ENCODE measurements around the gene MZT2B. TPM values are rescaled to one million over a fixed set of nuclear protein-coding genes. Genes with fewer than 3 reads are reported as not detected.

The MZT2B gene
- total and polyA plus RNA-seq, 2 of the 13 experiments (the other 11 are each of a cell fraction or from before 2014, with no cell fraction given), result 253 to 410 TPM

DNA sequence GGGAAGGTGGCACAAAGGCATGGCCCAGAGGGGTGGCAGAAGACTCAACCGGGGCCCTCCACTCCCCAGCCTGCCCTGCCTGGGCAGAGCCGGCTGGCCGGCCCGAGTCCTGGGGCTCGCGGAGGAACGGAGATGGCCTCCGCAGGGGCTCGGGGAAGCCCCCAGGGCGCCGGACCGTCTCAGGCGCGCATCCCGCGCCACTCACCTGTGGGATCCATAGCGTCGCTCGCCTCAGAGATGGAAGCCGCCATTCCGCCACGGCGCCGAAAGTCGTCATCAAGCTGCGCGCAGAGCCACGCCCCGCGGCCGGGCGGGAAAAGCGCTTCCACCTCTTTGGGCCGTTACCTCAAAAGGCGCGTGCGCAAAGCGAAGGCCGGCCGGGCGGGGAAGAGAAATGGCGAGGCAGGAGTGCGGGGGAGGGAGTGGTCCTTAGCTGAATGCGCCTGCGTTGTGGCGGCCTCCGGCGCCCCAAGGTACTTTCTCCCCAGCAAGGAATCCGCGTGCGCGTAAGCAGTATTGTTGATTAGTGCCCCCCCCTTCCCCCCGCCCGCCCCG, 660 bp upstream of the MZT2B start, which contains the start of gene SMPD4 (continued):
- TF ChIP-seq, protein P1, sequence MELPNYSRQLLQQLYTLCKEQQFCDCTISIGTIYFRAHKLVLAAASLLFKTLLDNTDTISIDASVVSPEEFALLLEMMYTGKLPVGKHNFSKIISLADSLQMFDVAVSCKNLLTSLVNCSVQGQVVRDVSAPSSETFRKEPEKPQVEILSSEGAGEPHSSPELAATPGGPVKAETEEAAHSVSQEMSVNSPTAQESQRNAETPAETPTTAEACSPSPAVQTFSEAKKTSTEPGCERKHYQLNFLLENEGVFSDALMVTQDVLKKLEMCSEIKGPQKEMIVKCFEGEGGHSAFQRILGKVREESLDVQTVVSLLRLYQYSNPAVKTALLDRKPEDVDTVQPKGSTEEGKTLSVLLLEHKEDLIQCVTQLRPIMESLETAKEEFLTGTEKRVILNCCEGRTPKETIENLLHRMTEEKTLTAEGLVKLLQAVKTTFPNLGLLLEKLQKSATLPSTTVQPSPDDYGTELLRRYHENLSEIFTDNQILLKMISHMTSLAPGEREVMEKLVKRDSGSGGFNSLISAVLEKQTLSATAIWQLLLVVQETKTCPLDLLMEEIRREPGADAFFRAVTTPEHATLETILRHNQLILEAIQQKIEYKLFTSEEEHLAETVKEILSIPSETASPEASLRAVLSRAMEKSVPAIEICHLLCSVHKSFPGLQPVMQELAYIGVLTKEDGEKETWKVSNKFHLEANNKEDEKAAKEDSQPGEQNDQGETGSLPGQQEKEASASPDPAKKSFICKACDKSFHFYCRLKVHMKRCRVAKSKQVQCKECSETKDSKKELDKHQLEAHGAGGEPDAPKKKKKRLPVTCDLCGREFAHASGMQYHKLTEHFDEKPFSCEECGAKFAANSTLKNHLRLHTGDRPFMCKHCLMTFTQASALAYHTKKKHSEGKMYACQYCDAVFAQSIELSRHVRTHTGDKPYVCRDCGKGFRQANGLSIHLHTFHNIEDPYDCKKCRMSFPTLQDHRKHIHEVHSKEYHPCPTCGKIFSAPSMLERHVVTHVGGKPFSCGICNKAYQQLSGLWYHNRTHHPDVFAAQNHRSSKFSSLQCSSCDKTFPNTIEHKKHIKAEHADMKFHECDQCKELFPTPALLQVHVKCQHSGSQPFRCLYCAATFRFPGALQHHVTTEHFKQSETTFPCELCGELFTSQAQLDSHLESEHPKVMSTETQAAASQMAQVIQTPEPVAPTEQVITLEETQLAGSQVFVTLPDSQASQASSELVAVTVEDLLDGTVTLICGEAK (IDR thresholded peaks at IDR 0.05), result no peak
- TF ChIP-seq, protein P1 (CRISPR knock-in tag; IDR thresholded peaks at IDR 0.05), result peak; percentile 83
- TF ChIP-seq, protein P2, sequence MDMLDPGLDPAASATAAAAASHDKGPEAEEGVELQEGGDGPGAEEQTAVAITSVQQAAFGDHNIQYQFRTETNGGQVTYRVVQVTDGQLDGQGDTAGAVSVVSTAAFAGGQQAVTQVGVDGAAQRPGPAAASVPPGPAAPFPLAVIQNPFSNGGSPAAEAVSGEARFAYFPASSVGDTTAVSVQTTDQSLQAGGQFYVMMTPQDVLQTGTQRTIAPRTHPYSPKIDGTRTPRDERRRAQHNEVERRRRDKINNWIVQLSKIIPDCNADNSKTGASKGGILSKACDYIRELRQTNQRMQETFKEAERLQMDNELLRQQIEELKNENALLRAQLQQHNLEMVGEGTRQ (IDR thresholded peaks at IDR 0.05; ENCODE audit: low read depth, low read length), result no peak
- TF ChIP-seq, protein P2 (CRISPR knock-in tag; IDR thresholded peaks at IDR 0.05; ENCODE audit: borderline replicate concordance), result peak; percentile 47; the same call in 1 of the 2 replicates
- TF ChIP-seq, protein P3, sequence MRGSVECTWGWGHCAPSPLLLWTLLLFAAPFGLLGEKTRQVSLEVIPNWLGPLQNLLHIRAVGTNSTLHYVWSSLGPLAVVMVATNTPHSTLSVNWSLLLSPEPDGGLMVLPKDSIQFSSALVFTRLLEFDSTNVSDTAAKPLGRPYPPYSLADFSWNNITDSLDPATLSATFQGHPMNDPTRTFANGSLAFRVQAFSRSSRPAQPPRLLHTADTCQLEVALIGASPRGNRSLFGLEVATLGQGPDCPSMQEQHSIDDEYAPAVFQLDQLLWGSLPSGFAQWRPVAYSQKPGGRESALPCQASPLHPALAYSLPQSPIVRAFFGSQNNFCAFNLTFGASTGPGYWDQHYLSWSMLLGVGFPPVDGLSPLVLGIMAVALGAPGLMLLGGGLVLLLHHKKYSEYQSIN (CRISPR knock-in tag; IDR thresholded peaks at IDR 0.05; ENCODE audit: borderline replicate concordance), result no peak; the same call in 1 of the 2 replicates
- TF ChIP-seq ZFYVE20 (CRISPR knock-in tag; IDR thresholded peaks at IDR 0.05; ENCODE audit: borderline replicate concordance, low read depth), result no peak
- TF ChIP-seq, protein P4, sequence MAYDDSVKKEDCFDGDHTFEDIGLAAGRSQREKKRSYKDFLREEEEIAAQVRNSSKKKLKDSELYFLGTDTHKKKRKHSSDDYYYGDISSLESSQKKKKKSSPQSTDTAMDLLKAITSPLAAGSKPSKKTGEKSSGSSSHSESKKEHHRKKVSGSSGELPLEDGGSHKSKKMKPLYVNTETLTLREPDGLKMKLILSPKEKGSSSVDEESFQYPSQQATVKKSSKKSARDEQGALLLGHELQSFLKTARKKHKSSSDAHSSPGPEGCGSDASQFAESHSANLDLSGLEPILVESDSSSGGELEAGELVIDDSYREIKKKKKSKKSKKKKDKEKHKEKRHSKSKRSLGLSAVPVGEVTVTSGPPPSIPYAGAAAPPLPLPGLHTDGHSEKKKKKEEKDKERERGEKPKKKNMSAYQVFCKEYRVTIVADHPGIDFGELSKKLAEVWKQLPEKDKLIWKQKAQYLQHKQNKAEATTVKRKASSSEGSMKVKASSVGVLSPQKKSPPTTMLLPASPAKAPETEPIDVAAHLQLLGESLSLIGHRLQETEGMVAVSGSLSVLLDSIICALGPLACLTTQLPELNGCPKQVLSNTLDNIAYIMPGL (CRISPR knock-in tag; IDR thresholded peaks at IDR 0.05; ENCODE audit: borderline replicate concordance in 1 of 2, low read depth in 1 of 2), result peak; percentile 19 to 58; a peak in 1 of 4 replicates
- TF ChIP-seq NR2F1 (CRISPR knock-in tag; IDR thresholded peaks at IDR 0.05), result no peak
- peak; percentile 95 for TF ChIP-seq BORCS8-MEF2B (CRISPR knock-in tag; IDR thresholded peaks at IDR 0.05)
- TF ChIP-seq RARG (CRISPR knock-in tag; IDR thresholded peaks at IDR 0.05; ENCODE audit: low read depth), result no peak; the same call in 1 of the 2 replicates

Data from HepG2 (cell line).